PC-9 (cell line): ENCODE results near the gene INVS. TPM values are rescaled to one million over a fixed set of nuclear protein-coding genes. Genes with fewer than 3 reads are reported as not detected.

Source experiments
- BruUV-seq: library from RNA; stranded (reverse); fragments of 400-500 nt; replicated peaks from 2 replicates; lab custom pipeline; 2021; lab: Mats Ljungman, UMichigan
- CTCF ChIA-PET: fragments of 300-600 bp; sonication (Branson Sonifier 250); formaldehyde crosslinking; loops from one replicate; lab custom pipeline; 2022; ENCODE audit warnings: antibody characterized with exemption; lab: Charles Lee
- POLR2A ChIA-PET: fragments of 300-600 bp; sonication (Branson Sonifier 250); formaldehyde crosslinking; loops from one replicate; lab custom pipeline; 2022; ENCODE audit warnings: antibody characterized with exemption; ENCODE audit not compliant: unreplicated experiment; lab: Charles Lee
- DNase-seq, 2 experiments: peaks; one replicate each; pipeline versions ENCODE4 v3.0.0 to v3.0.0-alpha.2; 2015 to 2022; ENCODE audit warnings: mixed read lengths in 1 of 2
- H2AFZ ChIP-seq: fragments of 200-600 bp; sonication (generic); 2 replicates; pipeline ENCODE4 v1.8.1; 2017; ENCODE audit warnings: antibody characterized with exemption
- H3F3A ChIP-seq: fragments of 200-600 bp; sonication (generic); 2 replicates; pipeline ENCODE4 v1.8.1; 2017; ENCODE audit warnings: antibody characterized with exemption, mild to moderate bottlenecking, low read depth; ENCODE audit not compliant: insufficient read depth
- H3K27ac ChIP-seq: fragments of 200-600 bp; sonication (generic); 2 replicates; pipeline ENCODE4 v1.6.1; 2016; ENCODE audit warnings: mixed run types
- H3K27me3 ChIP-seq: fragments of 200-600 bp; sonication (generic); 2 replicates; pipeline ENCODE4 v1.6.1; 2016; ENCODE audit warnings: low read depth, mixed run types; ENCODE audit not compliant: insufficient read depth
- H3K36me3 ChIP-seq: fragments of 200-600 bp; sonication (generic); 2 replicates; pipeline ENCODE4 v1.6.1; 2016; ENCODE audit warnings: low read depth, mixed run types
- H3K4me1 ChIP-seq: fragments of 200-600 bp; sonication (generic); replicated peaks from 2 replicates; pipeline ENCODE4 v1.6.1; 2016; ENCODE audit warnings: mixed run types; ENCODE audit not compliant: insufficient read depth
- H3K4me2 ChIP-seq: fragments of 200-600 bp; sonication (generic); 2 replicates; pipeline ENCODE4 v1.6.1; 2017; ENCODE audit warnings: mixed run types
- H3K4me3 ChIP-seq: fragments of 200-600 bp; sonication (generic); 2 replicates; pipeline ENCODE4 v1.6.1; 2016; ENCODE audit warnings: mixed run types
- H3K79me2 ChIP-seq: fragments of 200-600 bp; sonication (generic); 2 replicates; pipeline ENCODE4 v1.6.1; 2017; ENCODE audit warnings: low read depth, mixed run types
- H3K9me2 ChIP-seq: fragments of 200-600 bp; sonication (generic); 2 replicates; pipeline ENCODE4 v1.8.1; 2017; ENCODE audit warnings: mild to moderate bottlenecking; ENCODE audit not compliant: insufficient read depth
- H3K9me3 ChIP-seq: fragments of 200-600 bp; sonication (generic); 2 replicates; pipeline ENCODE4 v1.8.1; 2016; ENCODE audit warnings: low read depth; ENCODE audit not compliant: insufficient read depth
- H4K20me1 ChIP-seq: fragments of 200-600 bp; sonication (generic); 2 replicates; pipeline ENCODE4 v1.8.1; 2017; ENCODE audit not compliant: insufficient read depth
- CTCF ChIP-seq: fragments of 200-600 bp; sonication (generic); conservative IDR thresholded peaks from 2 replicates; pipeline ENCODE4 v1.6.1; 2017; ENCODE audit warnings: mixed run types, antibody characterized with exemption, mild to moderate bottlenecking, moderate library complexity
- EZH2 ChIP-seq: fragments of 200-600 bp; sonication (generic); IDR thresholded peaks from 2 replicates; pipeline ENCODE4 v1.8.0; 2017; ENCODE audit warnings: antibody characterized with exemption, low read depth
- intact Hi-C: fragments of 100-400 bp; cut with micrococcal nuclease; formaldehyde crosslinking; loops from one replicate; pipeline ENCODE4 v1.10.0; 2022; ENCODE audit not compliant: unreplicated experiment
- total RNA-seq: library from RNA; stranded (reverse); gene quantifications from 2 replicates; pipeline ENCODE4 v1.2.3, GENCODE V29; 2021

The INVS gene
- total RNA-seq, 1 experiment from 2014 or later: 24.0 TPM

- H3K9me2 ChIP-seq: no peaks in the 10 kb centered on the region
- H3K27ac ChIP-seq: no peak overlapping the region
- no peak overlapping the region for H3K4me3 ChIP-seq
- no peaks in the 10 kb centered on the region for H3K4me1 ChIP-seq
- intact Hi-C loops: no loop called here
- no peaks in the 10 kb centered on the region for H3K27me3 ChIP-seq
- no peaks in the 10 kb centered on the region for H3F3A ChIP-seq
- H3K36me3 ChIP-seq: 0 out of 2 replicates have a peak, but pooled peaks cover 9% of the 10 kb centered on the region
- no TSS peak for BruUV-seq
- DNase-seq: no peak
- TF ChIP-seq EZH2: no peak
- no peak for TF ChIP-seq CTCF
- H3K79me2 ChIP-seq: no peaks in the 10 kb centered on the region
- ChIA-PET CTCF (no interaction called here), POLR2A (interaction anchor here (0.6 kb wide), 2 partner anchors 85 to 205 kb away, joined by 3 to 4 read pairs; no protein-coding TSS in a partner anchor)
- no peak overlapping the region for H2AFZ ChIP-seq
- H3K9me3 ChIP-seq: no peaks in the 10 kb centered on the region
- no peaks in the 10 kb centered on the region for H4K20me1 ChIP-seq
- no peak overlapping the region for H3K4me2 ChIP-seq
Measured at GRCh38 chr9:100269656-100270055, 170.6 kb downstream of the INVS start.

GRCh38 chr9:100277166-100277979, 178.3 kb downstream of the INVS start:
- Histone ChIP-seq H3K4me2 (no peak overlapping the region), H3K4me3 (no peak overlapping the region), H3K27me3 (no peaks in the 10 kb centered on the region), H3K27ac (no peak overlapping the region), H3K36me3 (0 out of 2 replicates have a peak, but pooled peaks cover 4% of the 10 kb centered on the region), H3F3A (no peaks in the 10 kb centered on the region), H3K4me1 (no peaks in the 10 kb centered on the region), H3K79me2 (no peaks in the 10 kb centered on the region), H4K20me1 (no peaks in the 10 kb centered on the region), H2AFZ (no peak overlapping the region), H3K9me2 (no peaks in the 10 kb centered on the region), H3K9me3 (no peaks in the 10 kb centered on the region)
- CTCF ChIA-PET: no interaction called here
- intact Hi-C loops: no loop called here
- POLR2A ChIA-PET: no interaction called here
- TF ChIP-seq EZH2: no peak
- TF ChIP-seq CTCF: no peak
- BruUV-seq: no TSS peak
- DNase-seq: no peak

- DNase-seq: no peak
- intact Hi-C loops: no loop called here
- H2AFZ ChIP-seq: no peak overlapping the region
- H3K9me2 ChIP-seq: no peaks in the 10 kb centered on the region
- CTCF ChIA-PET: no interaction called here
- H3K36me3 ChIP-seq: peaks cover 13% of the 10 kb centered on the region; the same call in 1 of the 2 replicates
- H3F3A ChIP-seq: no peaks in the 10 kb centered on the region
- no TSS peak for BruUV-seq
- no peaks in the 10 kb centered on the region for H3K4me1 ChIP-seq
- no peaks in the 10 kb centered on the region for H3K79me2 ChIP-seq
- peaks cover 10% of the 10 kb centered on the region; the same call in 1 of the 2 replicates for H3K9me3 ChIP-seq
- no peak for TF ChIP-seq CTCF
- TF ChIP-seq EZH2: no peak
- H3K27ac ChIP-seq: no peak overlapping the region
- H3K4me3 ChIP-seq: no peak overlapping the region
- POLR2A ChIA-PET: no interaction called here
- H4K20me1 ChIP-seq: no peaks in the 10 kb centered on the region
- no peak overlapping the region for H3K4me2 ChIP-seq
- no peaks in the 10 kb centered on the region for H3K27me3 ChIP-seq
Measured at GRCh38 chr9:100281066-100281465, 182.0 kb downstream of the INVS start.
